Measurements from ENCODE around the gene PSMC6.

- TF ChIP-seq POLR2A (IDR thresholded peaks at IDR 0.05) (no peak), CTCF (IDR thresholded peaks at IDR 0.05) (no peak), EP300 (IDR thresholded peaks at IDR 0.05) (no peak), POLR2AphosphoS5 (IDR thresholded peaks at IDR 0.05) (no peak)
Observed at GRCh38 chr14:52703664-52704063, 3.3 kb upstream of the PSMC6 start.
